ENCODE data around the gene HSPH1.
"Not testable (repeated sequence)": the region's sequence is repeated elsewhere in the genome, so short reads cannot be mapped to it uniquely, and the experiment has no call there.

HSPH1 gene

DNA sequence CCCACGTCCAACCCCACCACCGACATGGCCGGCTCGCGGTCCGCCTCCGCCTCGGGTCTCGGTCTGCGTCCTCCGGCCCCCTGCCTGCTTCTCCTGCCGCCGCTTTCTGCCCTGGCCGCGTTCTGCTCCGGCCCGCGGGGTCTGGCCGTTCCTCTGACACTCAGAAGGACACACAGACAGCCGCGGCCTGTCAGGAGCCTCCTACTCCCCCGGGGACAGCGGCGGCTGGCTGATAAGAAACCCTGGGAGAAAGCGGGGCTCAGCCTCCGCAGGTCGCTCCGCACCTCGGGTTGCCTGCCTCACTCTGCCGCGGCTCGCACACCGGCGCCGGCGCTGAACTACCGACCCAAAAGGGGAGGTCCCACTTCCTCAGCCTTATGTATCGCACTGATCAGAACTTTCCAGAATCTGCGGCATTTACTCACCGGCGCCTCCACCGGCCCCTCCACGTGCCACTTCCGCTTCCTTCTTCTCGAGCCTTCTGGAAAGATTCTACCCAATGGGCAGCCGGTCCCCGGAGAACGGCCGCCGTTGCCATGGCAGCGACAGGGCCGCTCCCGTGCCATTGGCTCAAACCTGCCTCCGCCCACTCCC lies at the start of gene HSPH1:
Gene HSPH1 (minus strand): TSS at position 348 of the 594 bp plus-strand sequence. CDS start 322 bp downstream, at position 26.
- DNase-seq = peak; percentile 87

DNA sequence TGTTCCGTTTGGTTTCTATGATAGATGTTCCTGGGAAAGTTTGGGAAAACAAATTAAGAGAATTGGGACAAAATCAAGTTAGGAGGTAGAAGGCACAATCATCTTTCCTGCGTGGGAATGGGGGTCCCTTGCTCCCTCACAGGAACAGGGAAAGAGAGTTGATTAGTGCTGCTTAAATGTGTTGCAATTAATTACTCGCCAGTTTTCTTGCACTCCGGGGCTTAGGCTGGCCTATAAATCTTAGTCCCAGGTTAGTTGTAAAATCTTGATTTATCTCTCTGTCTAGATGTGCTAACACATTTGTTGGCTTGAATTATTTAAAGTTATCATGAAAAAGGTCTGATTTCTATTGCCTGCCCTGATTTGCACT lies 48.1 kb upstream of the HSPH1 start:
- no peak for DNase-seq

DNA sequence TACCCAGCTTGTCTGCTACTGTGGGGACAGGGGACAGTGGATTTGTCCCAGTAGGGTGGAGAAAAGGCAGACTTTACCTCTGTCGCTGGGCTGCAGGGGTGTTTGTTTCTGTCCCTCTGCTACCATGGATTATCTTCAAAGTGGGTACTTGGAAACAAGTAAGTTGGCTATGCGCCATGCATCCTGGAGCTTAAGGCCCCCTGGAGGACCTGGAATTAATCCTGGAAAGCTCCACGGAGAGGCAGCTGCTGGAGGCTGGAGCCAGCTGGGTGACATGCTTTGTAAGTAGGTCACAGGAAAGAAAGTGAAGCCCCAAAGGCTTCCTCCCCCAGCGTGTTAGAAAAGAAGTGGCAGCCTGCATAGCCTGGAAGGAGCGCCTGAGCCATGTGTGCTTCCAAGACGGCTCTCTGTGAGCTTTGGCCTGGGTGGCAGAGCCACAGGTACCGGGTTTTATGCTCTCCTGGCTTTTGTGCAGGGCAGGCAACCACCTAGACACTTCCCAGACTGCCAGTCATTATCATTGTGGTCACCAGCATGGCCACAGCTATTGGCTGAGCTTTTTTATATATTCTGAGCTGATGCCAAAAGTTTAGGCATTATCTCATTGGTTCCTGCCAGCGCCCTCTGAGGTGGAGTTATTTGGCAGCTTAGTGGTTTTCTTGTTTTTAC lies 47.6 kb upstream of the HSPH1 start:
- peak; percentile 93 for DNase-seq

DNA sequence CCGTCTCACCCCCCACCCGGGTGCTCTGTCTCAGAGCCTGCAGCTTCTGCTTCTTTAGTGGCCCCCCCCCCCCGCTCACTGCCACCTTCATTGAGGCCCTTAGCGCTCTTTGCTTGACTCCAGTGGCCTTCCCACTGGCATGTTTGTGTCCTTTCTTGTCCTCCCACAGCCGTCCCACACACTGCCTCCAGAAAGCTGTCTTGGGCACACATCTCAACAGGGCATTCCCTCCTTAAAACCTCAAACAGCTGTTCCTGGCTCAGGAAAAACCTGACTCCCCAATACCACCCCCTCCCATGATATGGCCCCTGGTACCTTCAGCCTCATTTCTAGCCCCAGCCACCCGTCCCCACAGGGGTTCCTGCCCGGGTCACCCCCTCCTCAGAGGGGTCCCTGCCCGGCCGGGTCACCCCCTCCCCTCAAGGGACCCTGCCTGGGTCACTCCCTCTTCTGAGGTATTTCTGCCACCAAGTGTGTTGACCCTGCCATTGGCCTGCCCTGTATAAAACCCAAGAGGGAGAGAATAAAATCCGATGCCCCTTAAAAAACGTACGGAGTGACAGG lies 46.9 kb upstream of the HSPH1 start:
- no peak for DNase-seq

DNA sequence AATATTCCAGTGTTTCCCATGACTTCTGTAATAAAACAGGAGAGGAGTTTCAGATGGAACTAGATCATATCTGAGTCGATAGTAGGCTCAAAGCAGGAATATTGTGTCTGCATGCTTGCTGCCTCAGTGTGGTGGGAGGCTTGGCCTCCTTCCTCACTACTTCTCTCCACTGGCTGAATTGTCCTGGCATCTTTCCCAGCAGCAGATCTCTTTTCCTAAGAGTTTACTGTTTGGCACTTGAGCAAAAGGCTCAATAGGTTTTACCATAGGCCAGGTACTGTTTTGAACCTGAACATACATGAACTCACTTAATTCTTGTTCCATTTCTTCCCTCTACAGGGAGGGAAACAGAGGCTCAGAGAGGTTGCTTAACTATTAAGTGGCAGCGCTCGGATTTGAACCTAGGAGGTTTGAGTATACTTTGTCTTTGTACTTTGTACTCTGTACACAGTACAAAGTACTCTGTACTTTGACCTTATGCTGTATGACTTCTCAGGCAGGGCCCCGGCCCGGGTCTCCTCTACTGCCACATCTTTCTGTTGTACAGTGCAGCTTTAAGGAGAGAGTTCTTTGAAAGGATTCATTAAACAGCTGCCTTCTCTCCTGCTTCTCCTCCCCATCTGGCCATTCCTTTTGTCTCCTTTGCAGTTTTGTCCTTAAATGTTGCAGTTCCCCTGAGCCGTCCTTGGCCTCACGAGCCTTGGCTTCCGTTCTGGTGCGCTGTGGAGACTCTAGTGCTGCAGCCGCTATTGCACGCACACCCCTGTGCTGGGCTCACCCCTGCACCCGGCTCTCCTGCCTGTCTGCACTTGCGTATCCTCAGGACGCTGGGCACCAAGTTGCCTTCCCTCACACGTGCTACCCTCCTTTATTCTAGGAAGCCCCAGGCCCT lies 46.2 kb upstream of the HSPH1 start:
- DNase-seq = peak; percentile 57

DNA sequence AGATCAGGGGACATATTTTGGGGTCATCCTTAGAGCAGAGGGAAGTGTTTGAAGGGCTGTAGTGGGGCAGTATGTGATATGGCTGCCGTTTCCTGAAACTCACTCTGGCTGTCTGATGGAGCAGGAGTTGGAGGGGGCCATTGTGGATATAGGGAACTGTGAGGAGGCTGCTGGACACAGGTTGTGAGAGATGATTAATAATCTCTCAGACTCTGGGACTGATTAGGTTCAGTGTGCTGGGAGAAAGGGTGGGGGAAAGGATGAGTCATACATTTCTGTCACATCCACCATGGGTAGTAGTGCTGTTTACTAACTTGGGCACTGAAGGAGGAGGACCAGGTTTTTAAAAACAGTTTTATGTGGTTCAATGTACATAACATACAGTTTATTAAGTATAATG lies 42.9 kb upstream of the HSPH1 start:
- DNase-seq = peak; percentile 5

DNA sequence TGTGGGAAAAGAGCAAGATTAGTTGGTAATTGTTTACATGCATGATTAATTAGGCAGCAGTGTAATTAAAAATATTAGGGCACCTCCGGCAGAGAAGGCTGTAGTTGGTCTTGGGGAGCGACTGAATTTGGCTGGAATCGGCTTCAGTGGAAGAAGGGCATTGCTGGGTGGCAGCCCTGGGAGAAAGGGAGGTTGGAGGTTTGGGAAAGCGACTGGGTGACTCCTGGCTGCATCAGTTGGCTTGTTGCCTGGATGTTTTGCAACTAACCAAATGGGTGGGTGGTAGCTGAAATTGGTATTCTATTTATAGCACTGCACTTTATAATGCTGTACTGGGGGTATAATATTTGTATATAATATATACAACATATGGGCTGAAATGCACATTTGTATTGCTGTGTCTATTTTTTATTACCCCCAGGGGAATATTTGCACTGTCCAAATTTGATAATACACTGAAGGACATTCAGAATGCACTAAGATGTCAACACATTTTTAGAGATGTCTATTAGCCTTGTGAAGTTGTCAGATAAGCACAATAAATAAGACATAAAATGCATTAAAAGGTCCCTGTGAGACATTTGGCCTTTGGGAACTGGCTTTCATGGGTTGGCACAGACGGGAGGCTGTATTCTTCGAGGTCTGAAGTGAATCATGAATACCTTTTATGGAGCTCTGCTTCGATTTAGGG lies 39.8 kb upstream of the HSPH1 start:
- DNase-seq = peak; percentile 62

DNA sequence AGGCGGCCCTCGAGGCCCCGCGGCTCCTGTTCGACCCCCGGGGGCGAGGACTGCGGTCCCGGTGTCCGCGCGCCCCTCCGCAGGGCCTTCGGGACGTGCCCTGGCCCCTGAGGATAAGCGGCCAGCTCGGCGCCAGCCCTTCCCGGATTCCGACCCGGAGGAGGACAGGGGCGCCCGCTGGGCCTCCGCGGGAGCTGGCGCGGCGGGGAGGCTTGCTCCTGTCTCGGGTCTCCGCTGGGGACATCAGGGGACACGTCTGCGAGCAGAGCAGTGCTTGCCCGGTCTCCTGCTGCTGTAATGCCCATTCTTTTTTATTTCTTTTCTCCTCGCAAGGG lies 38.9 kb upstream of the HSPH1 start:
- DNase-seq = no peak

DNA sequence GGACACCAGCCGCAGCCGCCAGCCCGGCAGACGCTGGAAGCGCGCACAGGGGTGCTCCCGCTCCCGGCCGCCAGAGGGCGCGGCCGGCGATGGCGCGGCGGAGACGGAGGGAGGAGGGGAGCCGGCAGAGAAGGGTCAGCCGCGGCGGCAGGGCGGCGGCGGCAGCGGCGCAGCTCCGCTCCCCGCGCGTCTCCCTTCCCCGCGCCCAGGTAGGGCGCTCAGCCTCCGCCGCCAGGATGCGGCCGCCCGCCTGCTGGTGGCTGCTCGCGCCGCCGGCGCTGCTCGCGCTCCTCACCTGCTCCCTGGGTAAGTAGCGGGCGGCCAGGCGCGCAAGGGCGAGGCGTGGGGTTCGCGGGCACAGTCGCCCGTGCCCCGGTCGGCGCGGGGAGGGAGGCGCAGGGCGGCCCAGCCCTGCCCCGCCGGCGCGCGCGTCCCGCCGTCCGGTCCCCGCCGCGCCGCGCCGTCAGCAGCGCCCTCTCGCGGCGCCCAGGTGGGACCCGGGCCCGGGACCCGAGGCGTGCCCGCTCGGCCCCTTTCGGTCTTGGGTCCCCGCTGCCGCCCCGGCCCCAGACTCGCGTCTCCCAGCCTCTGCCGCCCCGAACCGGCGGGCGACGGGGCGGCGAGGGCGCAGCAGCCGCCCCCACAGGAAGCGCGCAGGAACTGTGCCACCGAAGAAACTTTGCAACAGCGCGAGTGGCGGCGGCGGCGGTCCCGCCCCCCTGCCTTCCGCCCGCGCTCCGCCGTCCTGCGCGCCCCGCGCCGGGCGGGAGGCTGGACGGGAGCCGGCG lies 38.3 kb upstream of the HSPH1 start, which contains the start of gene B3GLCT:
Gene B3GLCT (plus strand): TSS at position 127 of the 788 bp plus-strand sequence. CDS start 110 bp downstream, at position 237.
- peak; percentile 23 for DNase-seq

DNA sequence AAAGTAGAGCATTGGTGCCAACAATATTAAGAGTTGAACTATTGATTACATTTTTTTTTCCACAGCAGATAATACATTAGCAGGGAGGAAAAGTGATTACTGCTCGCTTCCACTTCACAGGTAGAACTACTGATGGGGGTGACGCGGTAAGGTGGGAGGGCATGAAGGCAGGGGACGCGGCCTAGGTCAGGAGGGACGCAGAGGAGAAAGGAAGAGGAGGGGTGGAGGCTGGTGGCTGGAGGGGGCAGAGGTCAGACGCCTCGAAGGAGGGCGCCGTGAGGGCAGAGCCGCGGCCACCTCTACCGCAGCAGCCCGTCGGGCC lies 37.8 kb upstream of the HSPH1 start:
- DNase-seq = no peak

DNA sequence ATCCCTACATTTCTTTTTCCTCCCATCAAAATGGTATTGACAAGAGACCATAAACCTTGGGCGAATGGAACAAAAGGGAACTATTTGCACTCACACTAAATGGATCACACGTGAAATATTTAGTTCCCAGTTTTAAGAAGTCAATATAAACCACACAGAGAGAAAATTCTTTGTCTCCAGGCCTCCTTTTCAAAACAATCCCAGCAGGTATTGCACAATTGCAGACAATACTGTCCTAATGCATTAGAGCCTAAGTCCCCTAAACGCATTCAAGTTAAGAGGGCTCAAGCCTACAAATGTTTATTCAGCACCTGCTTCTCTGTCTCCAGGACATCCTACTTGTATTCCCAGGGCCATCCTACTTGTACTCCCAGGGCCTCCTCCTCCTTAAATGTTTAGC lies 36.8 kb upstream of the HSPH1 start:
- DNase-seq = no peak

DNA sequence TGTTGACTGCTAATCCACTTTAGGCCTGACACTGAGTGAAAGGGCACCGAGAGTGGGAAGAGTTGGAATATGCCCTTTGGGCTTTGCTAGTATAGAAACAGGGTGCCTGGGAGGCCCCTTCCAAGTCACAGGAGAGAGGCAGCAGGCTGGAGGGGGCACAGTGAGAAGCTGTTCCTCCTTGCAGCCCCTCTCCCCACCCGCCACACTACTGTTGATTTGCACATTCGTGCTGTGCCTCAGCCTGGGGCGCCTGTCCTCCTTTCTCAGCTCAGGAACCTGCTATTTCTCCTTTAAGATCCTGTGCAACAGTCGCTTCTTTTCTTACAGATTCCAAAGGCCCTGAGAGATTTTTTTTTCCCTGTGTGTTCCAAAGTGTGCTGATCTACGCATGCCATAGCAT lies 35.3 kb upstream of the HSPH1 start:
- DNase-seq = no peak

DNA sequence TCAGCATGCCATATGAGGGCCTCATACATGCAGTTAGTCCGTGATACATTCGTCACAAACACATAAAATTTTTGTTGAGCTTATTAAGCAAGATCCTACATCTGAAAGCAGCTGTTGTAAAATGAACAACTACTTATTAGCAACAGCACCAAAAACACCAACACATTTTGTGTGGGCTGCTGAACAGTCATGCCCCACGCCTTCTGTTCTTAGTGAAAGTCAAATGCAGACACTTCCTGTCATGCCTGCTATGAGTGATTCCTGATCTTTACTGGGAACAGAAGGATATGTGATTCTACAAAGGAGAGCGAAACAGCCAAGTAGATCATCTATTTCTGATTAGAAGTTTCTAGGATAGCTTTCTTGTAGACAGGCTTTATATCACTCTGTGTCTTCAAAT lies 33.9 kb upstream of the HSPH1 start:
- DNase-seq = no peak

DNA sequence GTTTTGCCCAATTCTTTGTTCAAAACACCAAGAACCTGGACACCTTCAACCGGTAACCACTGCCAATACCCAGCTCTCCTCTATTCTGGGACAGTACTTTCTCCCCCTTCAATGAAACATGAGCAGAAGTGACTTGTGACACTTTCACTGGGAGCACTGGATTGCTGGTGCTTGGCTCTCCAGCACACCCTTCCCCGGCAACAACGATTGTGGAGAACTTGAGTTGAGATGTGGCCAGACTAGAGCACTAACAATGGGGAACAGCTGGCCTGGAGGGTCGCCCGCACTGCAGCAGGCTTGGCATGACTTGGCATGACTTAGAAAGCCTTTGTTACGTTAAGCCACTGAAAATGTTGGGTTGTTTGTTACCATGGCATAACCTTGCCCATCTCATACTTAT lies 30.6 kb upstream of the HSPH1 start:
- no peak for DNase-seq

DNA sequence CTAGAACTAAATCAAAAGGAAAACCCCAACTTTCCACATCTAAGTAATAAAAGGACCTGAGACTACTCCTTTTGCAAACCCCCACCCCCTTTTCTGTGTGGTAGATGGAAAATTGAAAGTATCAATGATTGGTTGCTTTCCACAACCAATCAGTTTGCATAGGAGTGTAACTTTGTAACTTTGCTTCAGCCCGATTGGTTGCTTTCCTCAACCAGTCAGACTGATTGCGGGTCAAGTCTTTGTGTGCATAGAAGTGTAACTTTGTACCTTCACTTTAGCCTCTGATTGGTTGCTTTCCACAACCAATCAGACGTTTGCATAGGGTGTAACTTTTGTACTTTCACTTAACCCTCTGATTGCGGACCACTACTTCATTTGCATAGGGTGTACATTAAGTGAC lies 30.0 kb upstream of the HSPH1 start:
- DNase-seq = no peak

DNA sequence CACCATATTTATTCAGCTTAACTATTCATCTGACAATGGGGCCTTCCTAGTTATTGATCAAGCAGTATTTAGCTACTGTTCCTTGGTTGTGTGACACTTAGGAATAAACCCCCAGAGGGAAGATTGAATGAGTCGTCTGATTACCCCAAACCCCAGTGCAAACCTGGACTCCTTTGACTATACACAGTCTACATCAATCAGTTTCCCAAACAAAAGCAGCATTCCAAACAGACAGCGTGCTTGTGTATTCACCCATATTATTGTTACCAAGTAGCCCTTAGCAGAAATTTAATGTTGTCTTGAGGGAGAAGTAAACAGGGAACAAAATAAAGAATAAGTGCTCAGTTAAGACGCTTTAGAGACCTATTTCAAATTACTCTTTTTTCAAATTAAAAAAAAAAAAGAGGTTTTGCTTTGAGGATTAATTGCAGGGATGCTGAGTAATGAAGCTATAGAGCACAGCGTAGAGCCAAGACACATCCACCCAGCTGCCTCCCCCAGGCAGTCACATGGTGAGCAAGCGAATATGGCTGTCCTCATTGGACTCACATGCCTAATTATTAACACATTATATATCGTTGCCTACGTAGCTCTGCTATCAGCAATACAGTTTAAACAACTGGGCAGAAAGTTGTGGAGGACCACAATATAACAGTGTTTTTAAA lies 23.4 kb upstream of the HSPH1 start:
- DNase-seq = no peak

DNA sequence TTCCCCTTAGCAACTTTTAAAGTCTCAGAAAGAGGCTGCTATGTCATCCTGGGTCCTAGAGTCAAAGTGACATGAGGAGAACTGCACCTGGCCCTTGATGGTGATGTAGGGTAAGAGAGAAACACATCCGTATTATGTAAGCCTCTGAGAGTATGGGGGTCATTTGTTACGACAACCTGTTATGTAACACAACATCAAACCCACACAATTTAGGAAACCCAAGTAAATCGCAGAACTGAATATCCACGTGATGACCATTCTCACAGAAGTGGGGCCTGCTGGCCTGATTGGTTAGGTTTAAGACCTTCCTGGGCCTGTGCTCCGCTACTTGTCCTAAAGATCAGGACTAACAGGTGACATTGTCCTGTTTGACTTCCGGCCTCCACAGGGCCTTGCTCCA lies 22.7 kb upstream of the HSPH1 start:
- DNase-seq = no peak

DNA sequence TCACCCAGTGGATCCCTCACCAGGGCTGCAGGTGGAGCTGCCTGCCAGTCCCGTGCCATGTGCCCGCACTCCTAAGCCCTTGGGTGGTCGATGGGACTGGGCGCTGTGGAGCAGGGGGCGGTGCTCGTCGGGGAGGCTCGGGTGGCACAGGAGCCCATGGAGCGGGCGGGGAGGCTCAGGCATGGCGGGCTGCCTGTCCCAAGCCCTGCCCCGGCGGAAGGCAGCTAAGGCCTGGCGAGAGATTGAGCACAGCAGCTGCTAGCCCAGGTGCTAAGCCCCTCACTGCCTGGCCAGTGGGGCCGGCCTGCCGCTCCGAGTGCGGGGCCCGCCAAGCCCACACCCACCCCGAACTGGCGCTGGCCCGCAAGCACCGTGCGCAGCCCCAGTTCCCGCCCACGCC lies 21.3 kb upstream of the HSPH1 start:
- DNase-seq = no peak

DNA sequence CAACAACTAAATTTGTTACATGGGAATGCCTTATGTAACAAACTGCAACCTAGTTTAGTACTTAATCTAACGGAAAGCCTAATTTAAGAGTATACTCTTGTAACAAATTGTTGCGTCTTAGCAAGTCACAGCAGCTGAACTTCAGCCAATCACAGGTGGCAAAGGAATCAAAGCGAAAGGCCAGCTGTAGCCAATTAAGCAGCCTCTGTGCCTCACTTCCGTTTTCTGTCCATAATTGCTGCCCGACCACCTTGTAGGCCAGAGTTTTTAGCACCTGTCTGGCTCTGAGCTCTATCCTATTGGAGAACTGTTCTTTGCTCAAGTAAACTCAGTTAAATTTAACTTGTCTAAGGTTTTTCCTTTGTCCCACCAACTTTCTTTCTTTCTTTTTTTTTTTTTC lies 18.1 kb upstream of the HSPH1 start:
- no peak for DNase-seq

DNA sequence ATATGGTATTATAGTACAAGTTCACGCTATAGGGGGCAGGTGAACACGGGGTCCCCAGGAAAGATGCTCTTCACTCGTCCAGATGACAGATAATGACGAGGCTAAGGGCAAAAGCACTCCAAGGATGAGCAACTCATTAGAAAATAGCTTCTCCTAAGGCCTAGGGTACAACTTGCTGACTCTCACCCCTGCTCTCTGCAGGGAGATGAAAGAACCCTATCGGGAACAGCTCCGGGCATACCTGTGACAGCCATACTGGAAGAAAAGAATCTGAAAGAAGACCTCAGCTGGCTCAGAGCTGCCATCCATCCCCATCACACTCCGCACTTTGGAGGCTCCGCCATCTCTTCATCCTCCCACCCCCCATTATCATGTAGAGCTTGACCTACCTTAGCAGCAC lies 17.5 kb upstream of the HSPH1 start:
- DNase-seq = no peak

DNA sequence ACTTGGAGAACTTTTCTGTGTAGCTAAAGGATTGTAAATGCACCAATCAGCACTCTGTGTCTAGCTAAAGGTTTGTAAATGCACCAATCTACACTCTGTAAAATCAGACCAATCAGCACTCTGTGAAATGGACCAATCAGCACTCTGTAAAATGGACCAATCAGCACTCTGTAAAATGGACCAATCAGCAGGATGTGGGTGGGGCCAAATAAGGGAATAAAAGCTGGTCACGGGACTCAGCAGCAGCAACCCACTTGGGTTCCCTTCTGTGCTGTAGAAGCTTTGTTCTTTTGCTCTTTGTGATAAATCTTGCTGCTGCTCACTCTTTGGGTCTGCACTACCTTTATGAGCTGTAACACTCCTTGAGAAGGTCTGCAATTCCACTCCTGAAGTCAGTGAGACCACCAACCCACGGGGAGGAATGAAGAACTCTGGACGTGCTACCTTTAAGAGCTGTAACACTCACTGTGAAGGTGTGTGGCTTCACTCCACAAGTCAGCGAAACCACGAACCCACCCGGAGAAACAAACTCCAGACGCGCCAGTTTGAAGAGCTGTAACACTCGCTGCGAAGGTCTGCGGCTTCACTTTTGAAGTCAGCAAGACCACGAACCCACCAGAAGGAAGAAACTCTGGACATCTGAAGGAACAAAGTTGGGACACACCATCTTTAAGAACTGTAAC lies 16.2 kb upstream of the HSPH1 start:
- not testable (repeated sequence) for DNase-seq

Data from NCI-H446 treated with DMSO at 0.1 percent for 48 hours (cell line).